Measurements from ENCODE around the gene SDCCAG8.

The SDCCAG8 gene

DNA sequence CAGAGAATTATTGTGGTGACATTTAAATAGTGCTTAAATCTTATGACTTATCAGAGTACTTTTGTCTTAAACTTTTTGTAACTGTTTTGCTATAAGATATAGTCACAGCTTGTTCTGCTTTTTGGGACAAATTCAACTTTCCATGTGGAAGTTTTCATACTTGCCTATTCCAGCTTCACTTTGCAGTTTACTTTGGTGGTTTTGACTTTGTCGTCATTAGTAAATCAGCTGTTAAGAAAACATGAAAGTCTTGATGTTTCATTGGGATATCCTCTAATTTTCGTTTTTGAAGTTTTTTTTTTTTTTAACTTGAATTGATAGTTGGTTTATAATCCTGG lies 31.3 kb downstream of the SDCCAG8 start:
- no peak for DNase-seq (ENCODE audit: low read depth)
- TF ChIP-seq, protein P1, sequence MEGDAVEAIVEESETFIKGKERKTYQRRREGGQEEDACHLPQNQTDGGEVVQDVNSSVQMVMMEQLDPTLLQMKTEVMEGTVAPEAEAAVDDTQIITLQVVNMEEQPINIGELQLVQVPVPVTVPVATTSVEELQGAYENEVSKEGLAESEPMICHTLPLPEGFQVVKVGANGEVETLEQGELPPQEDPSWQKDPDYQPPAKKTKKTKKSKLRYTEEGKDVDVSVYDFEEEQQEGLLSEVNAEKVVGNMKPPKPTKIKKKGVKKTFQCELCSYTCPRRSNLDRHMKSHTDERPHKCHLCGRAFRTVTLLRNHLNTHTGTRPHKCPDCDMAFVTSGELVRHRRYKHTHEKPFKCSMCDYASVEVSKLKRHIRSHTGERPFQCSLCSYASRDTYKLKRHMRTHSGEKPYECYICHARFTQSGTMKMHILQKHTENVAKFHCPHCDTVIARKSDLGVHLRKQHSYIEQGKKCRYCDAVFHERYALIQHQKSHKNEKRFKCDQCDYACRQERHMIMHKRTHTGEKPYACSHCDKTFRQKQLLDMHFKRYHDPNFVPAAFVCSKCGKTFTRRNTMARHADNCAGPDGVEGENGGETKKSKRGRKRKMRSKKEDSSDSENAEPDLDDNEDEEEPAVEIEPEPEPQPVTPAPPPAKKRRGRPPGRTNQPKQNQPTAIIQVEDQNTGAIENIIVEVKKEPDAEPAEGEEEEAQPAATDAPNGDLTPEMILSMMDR (IDR thresholded peaks at IDR 0.05; ENCODE audit: control insufficient read depth, insufficient read depth, low read depth, low read length, missing control alignments): no peak
- H3K4me3 ChIP-seq (ENCODE audit: control insufficient read depth, low read depth, low read length): no peak overlapping the region

DNA sequence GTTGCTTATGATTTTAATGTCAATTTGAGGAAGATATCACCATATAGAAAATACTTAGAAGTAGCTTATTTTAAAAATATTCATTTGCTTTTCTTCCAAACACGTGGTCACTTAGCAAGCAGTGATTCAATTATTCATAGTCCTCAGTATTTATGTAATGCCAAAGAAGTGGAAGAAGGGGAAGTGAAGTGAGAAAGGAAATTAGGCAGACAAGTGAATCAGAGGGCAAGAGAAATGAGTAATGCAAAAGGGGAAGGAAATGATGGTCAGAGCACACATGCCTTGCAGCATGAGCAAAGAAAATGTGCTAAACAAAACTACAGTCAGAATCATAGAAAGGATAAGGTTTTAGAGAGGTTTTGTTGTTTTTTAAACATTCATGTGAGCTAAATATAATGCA lies 31.8 kb downstream of the SDCCAG8 start:
- no peak overlapping the region for H3K4me3 ChIP-seq (ENCODE audit: control insufficient read depth, low read depth, low read length)
- TF ChIP-seq, protein P1 (IDR thresholded peaks at IDR 0.05; ENCODE audit: control insufficient read depth, insufficient read depth, low read depth, low read length, missing control alignments): no peak
- peak; percentile 55 for DNase-seq (ENCODE audit: low read depth)

DNA sequence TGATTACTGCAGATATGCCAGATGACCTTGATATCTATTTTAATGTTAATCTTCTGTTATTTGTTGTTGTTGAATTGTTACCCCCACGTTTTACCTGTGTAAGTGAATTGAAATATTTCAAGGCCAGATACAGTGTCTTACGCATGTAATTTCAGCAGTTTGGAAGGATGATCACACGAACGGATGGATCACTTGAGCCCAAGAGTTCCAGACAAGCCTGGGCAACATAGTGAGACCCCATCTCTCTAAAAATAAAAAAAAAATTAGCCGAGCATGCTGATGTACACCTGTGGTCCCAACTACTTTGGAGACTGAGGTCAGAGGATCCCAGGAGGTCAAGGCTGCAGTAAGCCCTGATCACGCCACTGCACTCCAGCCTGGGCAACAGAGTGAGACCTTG lies 32.2 kb downstream of the SDCCAG8 start:
- H3K4me3 ChIP-seq (ENCODE audit: control insufficient read depth, low read depth, low read length): no peak overlapping the region
- DNase-seq (ENCODE audit: low read depth): no peak
- TF ChIP-seq, protein P1 (IDR thresholded peaks at IDR 0.05; ENCODE audit: control insufficient read depth, insufficient read depth, low read depth, low read length, missing control alignments): no peak

DNA sequence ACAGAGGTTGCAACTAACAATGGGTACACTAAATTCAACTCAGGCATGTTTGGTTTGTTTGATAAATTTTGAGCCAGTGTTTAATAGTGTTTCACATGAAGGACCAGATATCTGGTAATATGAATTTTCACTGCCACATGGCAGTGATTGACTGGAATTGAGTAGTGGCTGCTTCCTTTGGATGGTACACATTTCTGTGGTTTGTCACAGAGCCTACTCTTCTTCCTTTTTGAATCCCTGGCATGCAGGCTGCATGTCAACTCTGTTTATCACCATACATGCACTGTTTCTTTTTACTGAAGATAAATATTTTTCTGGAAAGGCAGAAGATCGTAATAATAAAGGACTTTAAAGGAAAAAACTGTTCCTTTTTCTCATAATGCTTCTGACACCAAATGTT lies 35.5 kb downstream of the SDCCAG8 start:
- H3K4me3 ChIP-seq (ENCODE audit: control insufficient read depth, low read depth, low read length): no peak overlapping the region
- no peak for DNase-seq (ENCODE audit: low read depth)
- TF ChIP-seq, protein P1 (IDR thresholded peaks at IDR 0.05; ENCODE audit: control insufficient read depth, insufficient read depth, low read depth, low read length, missing control alignments): no peak

DNA sequence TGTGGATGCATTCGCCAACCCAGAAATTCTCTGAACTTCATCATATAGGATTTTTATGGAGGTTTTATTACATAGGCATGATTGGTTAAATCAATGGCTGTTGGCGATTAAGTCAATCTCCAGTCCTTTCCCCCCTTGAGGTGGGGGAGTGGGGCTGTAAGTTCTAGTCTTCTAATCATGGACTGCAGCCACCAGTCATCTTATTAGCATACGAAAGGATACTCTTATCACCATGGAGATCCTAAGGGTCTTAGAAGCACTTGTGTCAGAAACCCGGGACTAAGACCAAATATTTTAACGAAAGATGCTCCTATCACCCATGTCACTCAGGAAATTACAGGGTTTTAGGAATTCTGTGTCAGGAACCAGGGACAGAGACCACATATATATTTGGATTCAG lies 36.3 kb downstream of the SDCCAG8 start:
- TF ChIP-seq, protein P1 (IDR thresholded peaks at IDR 0.05; ENCODE audit: control insufficient read depth, insufficient read depth, low read depth, low read length, missing control alignments): no peak
- DNase-seq (ENCODE audit: low read depth): no peak
- no peak overlapping the region for H3K4me3 ChIP-seq (ENCODE audit: control insufficient read depth, low read depth, low read length)

DNA sequence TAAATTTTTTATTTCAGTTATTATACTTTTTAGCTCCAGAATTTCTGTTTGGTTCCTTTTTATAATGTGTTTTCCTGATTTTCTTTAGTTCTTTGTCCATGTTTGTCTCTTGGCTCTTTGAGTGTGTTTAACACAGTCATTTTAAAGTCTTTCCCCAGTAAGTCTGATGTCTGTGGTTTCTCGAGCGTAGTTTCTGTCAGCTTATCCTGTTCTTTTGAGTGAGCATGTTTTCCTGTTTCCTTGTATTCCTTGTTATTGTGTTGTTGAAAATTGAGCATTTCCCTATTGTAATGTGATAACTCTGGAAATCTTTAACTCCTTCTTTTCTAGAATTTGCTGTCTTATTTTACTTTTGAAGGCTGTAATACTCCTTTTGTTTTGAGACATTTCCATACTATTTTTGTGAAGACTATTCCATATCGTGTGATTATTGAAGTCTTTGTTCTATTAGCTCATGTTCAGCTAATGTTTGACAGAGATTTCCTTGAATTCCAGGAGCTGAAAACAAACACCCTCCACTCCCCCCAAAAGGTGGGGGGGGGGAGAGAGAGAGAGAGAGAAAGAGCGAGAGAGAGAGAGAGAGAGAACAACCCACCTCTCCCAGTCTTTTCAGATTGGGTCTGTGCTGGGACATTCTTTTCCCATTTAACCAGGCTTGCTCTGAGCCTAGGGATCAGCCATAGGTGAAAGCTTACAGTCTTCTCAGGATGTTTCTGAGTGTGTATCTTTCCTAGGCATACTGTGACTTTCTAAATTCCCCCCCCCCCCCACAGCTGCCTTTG lies 38.3 kb downstream of the SDCCAG8 start:
- no peak for DNase-seq (ENCODE audit: low read depth)
- no peak overlapping the region for H3K4me3 ChIP-seq (ENCODE audit: control insufficient read depth, low read depth, low read length)
- TF ChIP-seq, protein P1 (IDR thresholded peaks at IDR 0.05; ENCODE audit: control insufficient read depth, insufficient read depth, low read depth, low read length, missing control alignments): no peak
